Esophagus (tissue), 2 donors: ENCODE measurements around the gene KDM4D. TPM values are rescaled to one million over a fixed set of nuclear protein-coding genes. Genes with fewer than 3 reads are reported as not detected.

Source experiments
- H3K27ac ChIP-seq, 2 donors: one replicate each; pipeline ENCODE4 v1.5.1; 2013; ENCODE audit warnings: low read depth in 2 of 2, mild to moderate bottlenecking in 2 of 2, inconsistent platforms in 1 of 2, low read length in 1 of 2, moderate library complexity in 1 of 2
- H3K27me3 ChIP-seq, 2 donors: one replicate each; pipeline ENCODE4 v1.6.1; 2013; ENCODE audit warnings: low read length in 2 of 2, control low read depth in 1 of 2, mild to moderate bottlenecking in 1 of 2; ENCODE audit not compliant: insufficient read depth in 2 of 2, control insufficient read depth in 1 of 2
- H3K36me3 ChIP-seq, 2 donors: one replicate each; pipeline ENCODE4 v1.6.1; 2013; ENCODE audit warnings: low read length in 1 of 2; ENCODE audit not compliant: control insufficient read depth in 2 of 2, insufficient read depth in 2 of 2
- H3K4me1 ChIP-seq, 2 donors: one replicate each; pipeline ENCODE4 v1.6.1; 2013; ENCODE audit warnings: low read length in 1 of 2; ENCODE audit not compliant: control insufficient read depth in 2 of 2, insufficient read depth in 2 of 2
- H3K4me3 ChIP-seq, 2 donors: one replicate each; pipeline ENCODE4 v1.5.1; 2013; ENCODE audit warnings: low read length in 2 of 2, mild to moderate bottlenecking in 2 of 2, low read depth in 1 of 2, moderate library complexity in 1 of 2
- H3K9me3 ChIP-seq, 2 donors: one replicate each; pipeline ENCODE4 v1.6.1; 2013; ENCODE audit warnings: mild to moderate bottlenecking in 2 of 2, low read depth in 1 of 2, low read length in 1 of 2, moderate library complexity in 1 of 2; ENCODE audit not compliant: control insufficient read depth in 2 of 2, insufficient read depth in 1 of 2
- WGBS, 2 donors: extraction: QIAGEN DNeasy Blood & Tissue Kit; methylation state at CpG; one replicate each; pipeline ENCODE4 v1.1.7; 2013; 5-methylcytosine and 5-hydroxymethylcytosine counted together
- polyA plus RNA-seq, 2 donors: library from polyadenylated mRNA; stranded (reverse); fragments of 200-250 nt; gene quantifications; one replicate each; pipeline ENCODE4 v1.2.3, GENCODE V29; 2013
- donor health status: healthy with polysubstance abuse.
- donor health status: Bipolar disorder and iron deficiency.

KDM4D gene
- polyA plus RNA-seq, 2 donors: 0.14 to 0.31 TPM

DNA sequence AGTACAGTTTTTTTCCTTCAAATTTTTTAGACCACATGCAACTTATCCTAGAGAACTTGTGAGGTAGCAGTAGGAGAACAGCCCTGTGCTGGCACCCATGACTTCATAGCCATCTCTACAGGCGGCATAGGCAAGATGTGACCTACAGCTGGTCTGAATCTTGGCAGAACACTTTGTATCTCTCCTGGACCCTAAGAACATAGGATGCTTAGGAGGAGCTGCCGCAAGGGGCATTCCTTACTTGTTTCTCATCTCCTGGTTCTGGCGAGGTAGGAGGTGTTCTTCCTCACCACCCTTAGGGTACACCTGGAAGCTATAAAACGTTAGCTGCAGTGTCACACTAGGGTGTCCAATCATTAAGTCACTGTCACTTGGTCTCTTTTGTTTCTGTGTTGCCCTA is 16.5 kb upstream of the KDM4D start:
- H3K9me3 ChIP-seq: no peaks in the 10 kb centered on the region
- H3K36me3 ChIP-seq: peaks cover 2% of the 10 kb centered on the region in 2 donors
- no peaks in the 10 kb centered on the region for H3K27me3 ChIP-seq
- H3K27ac ChIP-seq: no peak overlapping the region
- no peaks in the 10 kb centered on the region for H3K4me1 ChIP-seq
- 54 to 60% methylated on average over 4 of the region's 4 CpGs for WGBS, 2 donors
- no peak overlapping the region for H3K4me3 ChIP-seq

DNA sequence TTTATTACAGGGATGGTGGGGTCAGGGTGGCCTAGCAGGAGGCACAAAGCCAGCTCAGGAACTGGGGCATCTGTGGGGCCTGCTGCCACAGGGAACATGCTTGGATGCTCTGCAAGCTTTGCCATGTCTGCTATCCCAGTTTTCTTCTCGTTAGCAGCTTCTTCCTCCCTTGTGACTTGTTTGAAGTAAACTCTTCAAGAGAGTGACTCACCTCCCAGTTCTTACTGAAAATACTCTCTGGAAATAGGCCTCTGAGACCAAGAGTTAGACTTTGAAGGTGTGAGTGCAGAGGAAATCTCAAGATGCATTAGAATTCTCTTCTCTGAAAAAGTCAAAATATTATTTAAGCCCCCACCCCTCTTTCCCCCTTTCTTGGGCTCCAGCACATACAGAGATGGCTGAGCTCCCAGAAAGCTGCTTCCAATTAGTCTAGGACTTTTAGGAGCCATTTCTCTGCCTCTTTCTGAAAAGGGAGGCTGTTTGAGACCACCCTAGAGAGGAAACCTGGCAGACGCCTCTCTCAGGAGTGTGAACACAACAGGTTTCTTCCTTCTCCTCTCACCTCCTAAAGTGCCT is 15.3 kb upstream of the KDM4D start:
- 47 to 54% methylated on average over 2 of the region's 2 CpGs for WGBS, 2 donors
- Histone ChIP-seq H3K9me3 (no peaks in the 10 kb centered on the region), H3K27ac (peak overlapping the region in 1 of 2 donors; percentile 33)

DNA sequence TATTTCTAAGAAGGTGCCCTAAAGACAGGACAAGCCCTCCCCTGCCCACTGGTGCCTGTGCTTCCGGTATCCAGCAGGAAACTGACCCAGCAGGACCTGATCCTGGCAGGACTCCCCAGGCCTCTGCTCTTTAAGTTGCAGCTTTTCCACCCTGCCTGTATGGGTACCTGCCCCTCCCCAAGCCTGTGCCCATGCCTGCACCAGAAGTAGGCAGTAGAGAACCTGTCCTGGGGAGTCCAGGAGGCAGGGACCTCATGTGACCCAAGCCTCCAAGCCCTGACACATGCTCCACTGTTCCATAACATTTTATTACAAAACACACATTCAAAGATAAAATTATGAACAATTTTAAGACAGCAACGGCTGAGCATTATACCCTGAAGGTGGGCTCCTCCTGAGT is 14.3 kb upstream of the KDM4D start:
- 88 to 89% methylated on average over 2 of the region's 2 CpGs for WGBS, 2 donors
- Histone ChIP-seq H3K27ac (no peak overlapping the region), H3K9me3 (no peaks in the 10 kb centered on the region), H3K4me1 (no peaks in the 10 kb centered on the region), H3K27me3 (no peaks in the 10 kb centered on the region), H3K4me3 (no peak overlapping the region), H3K36me3 (peaks cover 3 to 5% of the 10 kb centered on the region in 2 donors)

More for the DNA sequence above, 15.3 kb upstream of the KDM4D start:
- Histone ChIP-seq H3K36me3 (peaks cover 2 to 5% of the 10 kb centered on the region in 2 donors), H3K27me3 (no peaks in the 10 kb centered on the region), H3K4me3 (no peak overlapping the region), H3K4me1 (no peaks in the 10 kb centered on the region)

GRCh38 chr11:94960488-94960887 is 13.0 kb upstream of the KDM4D start:
- H3K27ac ChIP-seq: no peak overlapping the region
- H3K36me3 ChIP-seq: peaks cover 10 to 14% of the 10 kb centered on the region in 2 donors
- no peak overlapping the region for H3K4me3 ChIP-seq
- no peaks in the 10 kb centered on the region for H3K27me3 ChIP-seq
- no peaks in the 10 kb centered on the region for H3K9me3 ChIP-seq
- no peaks in the 10 kb centered on the region for H3K4me1 ChIP-seq
- 94 to 96% methylated on average over 2 of the region's 2 CpGs for WGBS, 2 donors

- H3K36me3 ChIP-seq: peaks cover 14 to 18% of the 10 kb centered on the region in 2 donors
- WGBS, 2 donors: 99 to 100% methylated on average over 1 of the region's 1 CpG
- H3K4me3 ChIP-seq: no peak overlapping the region
- H3K27ac ChIP-seq: no peak overlapping the region
- no peaks in the 10 kb centered on the region for H3K27me3 ChIP-seq
- H3K9me3 ChIP-seq: no peaks in the 10 kb centered on the region
- H3K4me1 ChIP-seq: no peaks in the 10 kb centered on the region
Measured at GRCh38 chr11:94961255-94961654, 12.3 kb upstream of the KDM4D start.

GRCh38 chr11:94964934-94965333 is 8.6 kb upstream of the KDM4D start:
- no peaks in the 10 kb centered on the region for H3K9me3 ChIP-seq
- no peaks in the 10 kb centered on the region for H3K4me1 ChIP-seq
- H3K27me3 ChIP-seq: no peaks in the 10 kb centered on the region
- no peak overlapping the region for H3K27ac ChIP-seq
- H3K4me3 ChIP-seq: no peak overlapping the region
- 87 to 91% methylated on average over 4 of the region's 4 CpGs for WGBS, 2 donors
- H3K36me3 ChIP-seq: peaks cover 13 to 16% of the 10 kb centered on the region in 2 donors

DNA sequence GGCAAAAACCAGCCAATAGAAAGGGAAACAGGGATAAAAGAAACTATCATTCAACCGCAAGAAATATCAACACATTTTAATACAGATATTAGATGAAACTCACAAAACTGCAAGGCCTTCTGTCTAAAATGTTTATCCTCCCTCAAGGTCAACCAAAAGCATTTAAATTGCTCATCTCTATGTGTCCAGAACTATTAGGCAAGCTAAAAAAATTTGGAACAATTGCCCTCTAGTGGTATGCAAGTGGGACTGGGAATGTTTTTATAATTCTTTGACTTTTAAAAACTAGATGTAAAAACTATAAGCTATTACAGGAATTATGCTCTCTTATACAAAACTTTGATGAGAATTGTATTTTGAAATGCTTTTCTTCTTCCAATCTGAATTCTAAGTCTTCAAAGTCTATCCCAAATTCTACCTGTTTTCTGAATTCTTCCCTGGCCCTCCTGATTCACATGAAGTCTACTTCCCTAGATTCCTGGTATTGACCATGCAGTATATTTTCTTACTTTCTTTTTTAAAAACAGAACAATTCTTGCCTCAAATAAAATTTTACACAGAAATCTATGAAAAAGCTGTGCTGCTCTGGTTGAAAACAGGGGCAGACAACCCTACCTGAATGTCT is 5.1 kb upstream of the KDM4D start:
- WGBS, 2 donors: 93 to 95% methylated on average over 1 of the region's 1 CpG
- peaks cover 12 to 13% of the 10 kb centered on the region in 2 donors for H3K36me3 ChIP-seq

DNA sequence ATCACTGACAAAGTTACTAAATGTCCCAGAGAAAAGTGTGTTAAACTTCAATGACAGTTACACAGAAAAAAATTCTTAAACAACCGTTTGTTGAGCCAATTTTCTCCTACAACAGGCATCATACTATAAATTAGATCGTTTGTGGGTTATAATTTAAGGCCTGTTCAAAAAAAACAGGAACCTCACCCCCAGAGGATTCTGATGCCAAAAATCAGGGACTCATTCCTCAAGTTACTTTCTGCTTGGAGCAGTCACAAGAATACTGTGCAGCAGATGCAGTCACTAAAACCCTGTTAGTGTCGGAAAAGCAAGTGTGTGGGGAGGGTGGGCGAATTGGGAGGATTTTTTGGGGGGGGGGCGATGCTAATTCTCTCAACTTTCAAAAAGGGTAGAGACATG is 810 bp upstream of the KDM4D start:
- peak overlapping the region in 1 of 2 donors; percentile 81 for H3K27ac ChIP-seq
- 2 to 3% methylated on average over 5 of the region's 5 CpGs for WGBS, 2 donors

More for the DNA sequence above, 5.1 kb upstream of the KDM4D start:
- no peaks in the 10 kb centered on the region for H3K27me3 ChIP-seq
- no peaks in the 10 kb centered on the region for H3K4me1 ChIP-seq
- H3K27ac ChIP-seq: no peak overlapping the region
- H3K4me3 ChIP-seq: no peak overlapping the region
- no peaks in the 10 kb centered on the region for H3K9me3 ChIP-seq

DNA sequence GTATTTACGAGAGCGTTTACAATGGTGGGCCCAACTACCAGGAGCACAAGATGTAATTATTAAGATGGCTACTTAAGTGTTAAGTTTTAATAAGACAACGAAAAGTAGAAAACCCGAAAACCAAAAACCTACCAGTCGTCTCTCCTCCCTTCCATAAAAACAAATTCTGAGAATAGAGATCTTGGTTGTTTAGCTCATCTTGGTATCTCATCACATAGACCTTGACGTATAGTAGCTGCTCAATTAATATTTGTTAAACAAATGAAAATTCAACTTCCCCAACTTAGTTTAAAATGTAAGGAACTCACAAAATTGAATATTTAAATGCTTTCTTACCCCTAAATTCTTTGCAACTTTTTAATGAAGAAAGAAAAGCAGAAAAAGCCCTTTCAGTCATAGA is 669 bp downstream of the KDM4D start:
- WGBS, 2 donors: 45 to 51% methylated on average over 6 of the region's 6 CpGs
- Histone ChIP-seq H3K4me1 (no peaks in the 10 kb centered on the region), H3K9me3 (no peaks in the 10 kb centered on the region), H3K27me3 (no peaks in the 10 kb centered on the region), H3K36me3 (no peaks in the 10 kb centered on the region), H3K27ac (peak overlapping the region in 1 of 2 donors; percentile 81), H3K4me3 (peak overlapping the region in 1 of 2 donors; percentile 99)

More for the DNA sequence above, 810 bp upstream of the KDM4D start:
- H3K27me3 ChIP-seq: no peaks in the 10 kb centered on the region
- no peaks in the 10 kb centered on the region for H3K4me1 ChIP-seq
- peak overlapping the region; percentile 97 to 99 for H3K4me3 ChIP-seq
- H3K9me3 ChIP-seq: no peaks in the 10 kb centered on the region
- no peaks in the 10 kb centered on the region for H3K36me3 ChIP-seq

GRCh38 chr11:94975599-94975998 is 2.1 kb downstream of the KDM4D start:
- Histone ChIP-seq H3K4me1 (no peaks in the 10 kb centered on the region), H3K27ac (no peak overlapping the region)
- WGBS, 2 donors: 92 to 96% methylated on average over 1 of the region's 1 CpG

More at GRCh38 chr11:94975599-94975998, 2.1 kb downstream of the KDM4D start:
- no peaks in the 10 kb centered on the region for H3K36me3 ChIP-seq
- no peak overlapping the region for H3K4me3 ChIP-seq
- H3K27me3 ChIP-seq: no peaks in the 10 kb centered on the region
- H3K9me3 ChIP-seq: no peaks in the 10 kb centered on the region
